GM08714 (cell line): ENCODE data around the gene CDADC1.
"Not testable (repeated sequence)": the region's sequence is repeated elsewhere in the genome, so short reads cannot be mapped to it uniquely, and the experiment has no call there.

Source experiments
- H3K4me3 ChIP-seq: fragments of 200-500 bp; sonication (Bioruptor generic); 2 replicates; pipeline ENCODE4 v1.5.1; 2014; ENCODE audit warnings: mild to moderate bottlenecking, low read length, inconsistent platforms
- ZNF274 ChIP-seq: IDR thresholded peaks from 2 replicates; pipeline ENCODE4 v1.6.1; 2012; ENCODE audit warnings: mild to moderate bottlenecking, low read depth, low read length

CDADC1 gene

GRCh38 chr13:49307365-49307764 lies 59.6 kb downstream of the CDADC1 start:
- H3K4me3 ChIP-seq, result no peak overlapping the region
- TF ChIP-seq ZNF274, result no peak

GRCh38 chr13:49308097-49308875 lies 60.6 kb downstream of the CDADC1 start:
- TF ChIP-seq ZNF274, result no peak
- no peak overlapping the region for H3K4me3 ChIP-seq

GRCh38 chr13:49308921-49309408 lies 61.2 kb downstream of the CDADC1 start:
- no peak for TF ChIP-seq ZNF274
- H3K4me3 ChIP-seq, result no peak overlapping the region

- no peak for TF ChIP-seq ZNF274
- H3K4me3 ChIP-seq, result no peak overlapping the region
Measured at GRCh38 chr13:49310251-49310650, 62.5 kb downstream of the CDADC1 start.

- no peak overlapping the region for H3K4me3 ChIP-seq
- no peak for TF ChIP-seq ZNF274
Measured at GRCh38 chr13:49311816-49312215, 64.1 kb downstream of the CDADC1 start.

GRCh38 chr13:49314344-49314882 lies 66.7 kb downstream of the CDADC1 start:
- no peak overlapping the region for H3K4me3 ChIP-seq
- TF ChIP-seq ZNF274, result no peak

- no peak for TF ChIP-seq ZNF274
- no peak overlapping the region for H3K4me3 ChIP-seq
Measured at GRCh38 chr13:49315036-49315565, 67.4 kb downstream of the CDADC1 start.

- no peak overlapping the region for H3K4me3 ChIP-seq
- TF ChIP-seq ZNF274, result no peak
Measured at GRCh38 chr13:49315756-49316482, 68.2 kb downstream of the CDADC1 start.

GRCh38 chr13:49319551-49319950 lies 71.8 kb downstream of the CDADC1 start:
- H3K4me3 ChIP-seq, result no peak overlapping the region
- TF ChIP-seq ZNF274, result no peak

GRCh38 chr13:49319951-49320350 lies 72.2 kb downstream of the CDADC1 start:
- TF ChIP-seq ZNF274, result no peak
- H3K4me3 ChIP-seq, result no peak overlapping the region

- TF ChIP-seq ZNF274, result no peak
- no peak overlapping the region for H3K4me3 ChIP-seq
Measured at GRCh38 chr13:49320975-49321374, 73.2 kb downstream of the CDADC1 start.

GRCh38 chr13:49322702-49323101 lies 75.0 kb downstream of the CDADC1 start:
- TF ChIP-seq ZNF274, result no peak

GRCh38 chr13:49323344-49323743 lies 75.6 kb downstream of the CDADC1 start:
- no peak for TF ChIP-seq ZNF274
- no peak overlapping the region for H3K4me3 ChIP-seq

More at GRCh38 chr13:49322702-49323101, 75.0 kb downstream of the CDADC1 start:
- H3K4me3 ChIP-seq, result no peak overlapping the region

GRCh38 chr13:49326222-49326917 lies 78.6 kb downstream of the CDADC1 start:
- TF ChIP-seq ZNF274, result no peak
- no peak overlapping the region for H3K4me3 ChIP-seq

- H3K4me3 ChIP-seq, result not testable (repeated sequence)
Measured at GRCh38 chr13:49327145-49327544, 79.4 kb downstream of the CDADC1 start.
